Measurements from ENCODE around the gene CRTC1. TPM values are rescaled to one million over a fixed set of nuclear protein-coding genes. Genes with fewer than 3 reads are reported as not detected.

The CRTC1 gene
- polyA plus RNA-seq, 2 of the 4 experiments (the other 2 are of a cell fraction) = 0.87 to 4.0 TPM

DNA sequence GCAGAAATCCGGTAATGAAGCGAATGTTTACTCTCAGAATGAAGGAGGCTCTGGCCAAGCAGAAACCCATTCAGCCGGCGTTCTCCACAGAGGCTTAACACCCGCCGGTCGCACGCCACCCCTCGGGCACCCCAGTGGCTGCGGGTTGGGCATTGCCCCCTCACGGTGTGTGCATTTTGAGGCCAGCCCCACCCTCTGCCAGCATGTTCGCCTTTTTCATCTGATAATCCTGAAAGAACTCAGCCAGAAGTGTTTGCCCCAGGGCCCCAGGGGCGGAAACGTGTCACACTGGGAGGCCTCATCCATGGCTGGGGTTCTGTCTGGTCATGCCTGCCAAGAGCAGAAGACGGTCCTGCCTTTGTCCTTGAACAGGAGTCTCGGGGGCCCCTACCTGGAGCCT, 73.4 kb downstream of the CRTC1 start:
- Histone ChIP-seq H3K9me3 (no peaks in the 10 kb centered on the region), H3K27ac (no peak overlapping the region), H3K4me2 (no peak overlapping the region), H3K4me3 (no peak overlapping the region), H3K4me1 (no peaks in the 10 kb centered on the region)
- DNase-seq (ENCODE audit: low read depth in 1 of 2, low spot score in 1 of 2) = no peak
- POLR2A ChIA-PET = no interaction called here
- FAIRE-seq = no peak
- 86% methylated on average over 16 of the region's 16 CpGs for WGBS (ENCODE audit: missing lambda C conversion rate)
- TF ChIP-seq KDM1A (IDR thresholded peaks at IDR 0.05; ENCODE audit: low read depth) (no peak), EP300 (IDR thresholded peaks at IDR 0.05) (no peak), BHLHE40 (IDR thresholded peaks at IDR 0.05; ENCODE audit: low read depth, low read length) (no peak), RAD21 (conservative IDR thresholded peaks at IDR 0.05 in 1 of 2, IDR thresholded peaks at IDR 0.05 in 1 of 2) (no peak), EHMT2 (IDR thresholded peaks at IDR 0.05; ENCODE audit: low read depth) (no peak), CBX2 (IDR thresholded peaks at IDR 0.05; ENCODE audit: borderline replicate concordance, low read depth) (no peak), RFX5 (IDR thresholded peaks at IDR 0.05) (no peak), KDM5A (IDR thresholded peaks at IDR 0.05) (no peak), RNF2 (IDR thresholded peaks at IDR 0.05; ENCODE audit: borderline replicate concordance, low read depth) (no peak)
- TF ChIP-seq, protein P1, sequence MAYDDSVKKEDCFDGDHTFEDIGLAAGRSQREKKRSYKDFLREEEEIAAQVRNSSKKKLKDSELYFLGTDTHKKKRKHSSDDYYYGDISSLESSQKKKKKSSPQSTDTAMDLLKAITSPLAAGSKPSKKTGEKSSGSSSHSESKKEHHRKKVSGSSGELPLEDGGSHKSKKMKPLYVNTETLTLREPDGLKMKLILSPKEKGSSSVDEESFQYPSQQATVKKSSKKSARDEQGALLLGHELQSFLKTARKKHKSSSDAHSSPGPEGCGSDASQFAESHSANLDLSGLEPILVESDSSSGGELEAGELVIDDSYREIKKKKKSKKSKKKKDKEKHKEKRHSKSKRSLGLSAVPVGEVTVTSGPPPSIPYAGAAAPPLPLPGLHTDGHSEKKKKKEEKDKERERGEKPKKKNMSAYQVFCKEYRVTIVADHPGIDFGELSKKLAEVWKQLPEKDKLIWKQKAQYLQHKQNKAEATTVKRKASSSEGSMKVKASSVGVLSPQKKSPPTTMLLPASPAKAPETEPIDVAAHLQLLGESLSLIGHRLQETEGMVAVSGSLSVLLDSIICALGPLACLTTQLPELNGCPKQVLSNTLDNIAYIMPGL (CRISPR knock-in tag; IDR thresholded peaks at IDR 0.05; ENCODE audit: borderline replicate concordance) = no peak
- ATAC-seq = no peak
- CTCF ChIA-PET = no interaction called here

- CTCF ChIA-PET = no interaction called here
- Histone ChIP-seq H3K27ac (no peak overlapping the region), H3K4me2 (no peak overlapping the region), H3K4me3 (no peak overlapping the region), H3K9me3 (no peaks in the 10 kb centered on the region), H3K4me1 (peaks cover 9% of the 10 kb centered on the region; the same call in 2 of the 3 replicates)
- POLR2A ChIA-PET = no interaction called here
- no peak for TF ChIP-seq CHD2 (IDR thresholded peaks at IDR 0.05; ENCODE audit: low read length, partially characterized antibody)
- no peak for TF ChIP-seq ZFP36 (IDR thresholded peaks at IDR 0.05; ENCODE audit: borderline replicate concordance, partially characterized antibody)
- TF ChIP-seq NR3C1 (IDR thresholded peaks at IDR 0.05) = no peak
- TF ChIP-seq KDM1A (IDR thresholded peaks at IDR 0.05; ENCODE audit: low read depth) = no peak
- no peak for TF ChIP-seq CBX2 (IDR thresholded peaks at IDR 0.05; ENCODE audit: borderline replicate concordance, low read depth)
- TF ChIP-seq MAZ (IDR thresholded peaks at IDR 0.05; ENCODE audit: borderline replicate concordance, low read depth, low read length) = no peak
- TF ChIP-seq SMC3 (IDR thresholded peaks at IDR 0.05) = no peak
- TF ChIP-seq BHLHE40 (IDR thresholded peaks at IDR 0.05; ENCODE audit: low read depth, low read length) = no peak
- no peak for TF ChIP-seq NFE2L2 (conservative IDR thresholded peaks at IDR 0.05; ENCODE audit: low read length)
- TF ChIP-seq RARB (CRISPR knock-in tag; IDR thresholded peaks at IDR 0.05) = no peak
- no peak for TF ChIP-seq FOXS1 (CRISPR knock-in tag; IDR thresholded peaks at IDR 0.05)
- no peak for TF ChIP-seq ZC3H11A (IDR thresholded peaks at IDR 0.05)
- no peak for TF ChIP-seq TP53 (CRISPR knock-in tag; IDR thresholded peaks at IDR 0.05)
- no peak for TF ChIP-seq EHF (CRISPR knock-in tag; IDR thresholded peaks at IDR 0.05)
- DNase-seq (ENCODE audit: low read depth in 1 of 2, low spot score in 1 of 2) (no peak), ATAC-seq (0 out of 6 replicates have a peak, but pooled peaks of 1 of the 2 experiments have one; percentile 27), FAIRE-seq (no peak)
- 87% methylated on average over 14 of the region's 19 CpGs for WGBS (ENCODE audit: missing lambda C conversion rate)
Observed at GRCh38 chr19:18759304-18759994, 76.0 kb downstream of the CRTC1 start.

DNA sequence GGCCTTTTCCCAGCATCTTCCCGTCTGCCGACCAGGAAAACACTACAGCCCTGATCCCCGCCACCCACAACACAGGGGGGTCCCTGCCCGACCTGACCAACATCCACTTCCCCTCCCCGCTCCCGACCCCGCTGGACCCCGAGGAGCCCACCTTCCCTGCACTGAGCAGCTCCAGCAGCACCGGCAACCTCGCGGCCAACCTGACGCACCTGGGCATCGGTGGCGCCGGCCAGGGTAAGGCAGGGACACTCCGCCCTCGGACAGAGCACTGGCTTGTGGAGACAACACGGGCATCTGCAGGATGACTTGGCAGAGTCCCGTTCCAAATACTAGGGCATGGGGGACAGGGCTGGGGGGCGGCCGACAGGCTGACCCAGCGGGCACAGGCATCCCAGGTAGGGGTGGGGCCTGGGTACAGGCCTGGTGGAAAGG, 76.5 kb downstream of the CRTC1 start:
- FAIRE-seq (no peak), DNase-seq (ENCODE audit: low read depth in 1 of 2, low spot score in 1 of 2) (no peak), ATAC-seq (no peak)
- H3K4me2 ChIP-seq = no peak overlapping the region
- H3K4me1 ChIP-seq = peaks cover 15% of the 10 kb centered on the region; the same call in 2 of the 3 replicates
- no peaks in the 10 kb centered on the region for H3K9me3 ChIP-seq
- ChIA-PET POLR2A (no interaction called here), CTCF (no interaction called here)
- no peak overlapping the region for H3K27ac ChIP-seq
- no CpG with 5 or more reads among the region's 22 CpGs for WGBS (ENCODE audit: missing lambda C conversion rate)
- TF ChIP-seq CBX8 (IDR thresholded peaks at IDR 0.05) = no peak
- TF ChIP-seq NR3C1 (IDR thresholded peaks at IDR 0.05) = no peak
- TF ChIP-seq, protein P1 (CRISPR knock-in tag; IDR thresholded peaks at IDR 0.05; ENCODE audit: borderline replicate concordance) = no peak
- no peak for TF ChIP-seq CHD2 (IDR thresholded peaks at IDR 0.05; ENCODE audit: low read length, partially characterized antibody)
- TF ChIP-seq USF2 (IDR thresholded peaks at IDR 0.05) = no peak
- TF ChIP-seq HOXA7 (CRISPR knock-in tag; IDR thresholded peaks at IDR 0.05) = no peak
- TF ChIP-seq JUN (IDR thresholded peaks at IDR 0.05) = no peak
- no peak for TF ChIP-seq MAFK (IDR thresholded peaks at IDR 0.05; ENCODE audit: partially characterized antibody)
- no peak for TF ChIP-seq TP53 (CRISPR knock-in tag; IDR thresholded peaks at IDR 0.05)
- TF ChIP-seq CHD4 (IDR thresholded peaks at IDR 0.05; ENCODE audit: borderline replicate concordance) = no peak
- no peak for TF ChIP-seq RFX5 (IDR thresholded peaks at IDR 0.05)
- no peak for TF ChIP-seq NPAS2 (CRISPR knock-in tag; IDR thresholded peaks at IDR 0.05; ENCODE audit: borderline replicate concordance)
- no peak for TF ChIP-seq SMC3 (IDR thresholded peaks at IDR 0.05)
- H3K4me3 ChIP-seq = no peak overlapping the region

Data from A549 (cell line).